Measurements from ENCODE around the gene SVIP. TPM values are rescaled to one million over a fixed set of nuclear protein-coding genes. Genes with fewer than 3 reads are reported as not detected.

SVIP gene
- 137 TPM for total RNA-seq

DNA sequence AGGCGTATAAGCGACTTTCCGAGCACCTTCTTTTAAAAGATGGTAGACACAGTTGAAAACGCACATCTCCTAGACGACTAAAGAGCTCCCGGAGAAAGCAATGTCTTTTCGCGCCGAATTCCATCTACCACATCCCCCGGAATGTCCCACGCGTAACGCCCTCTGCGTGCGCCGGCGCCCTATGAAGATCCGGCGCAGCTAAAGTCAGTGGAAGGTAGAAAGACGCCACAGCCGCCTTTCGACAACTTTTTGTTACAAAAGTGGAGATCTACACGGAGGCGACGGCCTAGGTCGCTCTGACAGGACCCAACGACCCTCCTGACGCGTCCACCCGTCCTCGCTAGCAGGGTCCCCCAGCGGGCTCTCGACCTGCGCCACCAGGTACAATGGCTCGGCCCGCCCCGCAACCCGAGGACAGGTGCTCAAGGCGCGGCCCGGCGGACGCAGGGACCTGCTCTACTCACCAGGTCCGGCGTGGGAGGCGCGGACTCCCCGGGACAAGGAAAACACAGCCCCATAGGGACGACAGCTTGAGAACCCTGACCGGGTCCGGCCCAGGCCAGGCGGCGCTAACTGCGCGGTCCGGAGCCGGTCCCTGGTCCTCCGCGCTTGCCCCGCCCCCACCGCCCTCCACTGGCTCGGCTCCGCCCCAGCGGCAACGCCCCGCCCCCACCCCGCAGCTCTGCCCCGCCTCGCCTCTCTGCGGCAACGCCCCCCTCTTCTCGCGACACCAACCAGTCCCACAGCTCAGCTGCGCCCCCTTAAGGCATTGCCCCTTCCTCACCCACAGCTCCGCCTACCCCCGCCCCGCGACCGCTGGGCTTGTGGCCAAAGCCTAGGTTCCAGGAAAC is at the start of gene SVIP:
SVIP (minus strand) TSS at position 571 of the 851 bp plus-strand sequence; CDS start at position 518, 53 bp downstream.
- peak; percentile 98 for DNase-seq (ENCODE audit: low spot score)
- intact Hi-C loops (cut with DNase I): no loop called here
- peak; percentile 99 for ATAC-seq

GRCh38 chr11:22878604-22879003 is 49.0 kb upstream of the SVIP start:
- intact Hi-C loops (cut with DNase I): no loop called here
- DNase-seq (ENCODE audit: low spot score) (no peak), ATAC-seq (no peak)

DNA sequence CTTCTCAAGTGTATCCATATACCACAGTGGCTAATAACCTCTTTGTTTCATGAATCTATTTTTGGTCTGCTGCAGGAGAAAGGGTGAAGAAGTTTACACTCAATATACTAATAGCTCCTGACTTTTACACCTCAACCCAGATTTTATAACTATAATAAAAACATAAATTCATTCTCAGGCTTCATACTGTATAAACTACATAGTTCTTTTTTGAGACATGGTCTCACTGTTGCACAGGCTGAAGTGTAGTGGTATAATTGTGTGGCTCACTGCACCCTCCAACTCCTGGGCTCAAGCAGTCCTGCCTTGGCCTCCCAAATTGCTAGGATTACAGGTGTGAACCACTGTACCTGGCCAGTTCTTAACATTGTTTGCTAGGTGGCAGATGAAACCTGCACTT is 48.4 kb upstream of the SVIP start:
- intact Hi-C loops (cut with DNase I): no loop called here
- DNase-seq (ENCODE audit: low spot score) (no peak), ATAC-seq (no peak)

GRCh38 chr11:22875869-22876473 is 46.4 kb upstream of the SVIP start:
- ATAC-seq (peak; percentile 45), DNase-seq (ENCODE audit: low spot score) (peak; percentile 63)
- intact Hi-C loops (cut with DNase I): no loop called here

DNA sequence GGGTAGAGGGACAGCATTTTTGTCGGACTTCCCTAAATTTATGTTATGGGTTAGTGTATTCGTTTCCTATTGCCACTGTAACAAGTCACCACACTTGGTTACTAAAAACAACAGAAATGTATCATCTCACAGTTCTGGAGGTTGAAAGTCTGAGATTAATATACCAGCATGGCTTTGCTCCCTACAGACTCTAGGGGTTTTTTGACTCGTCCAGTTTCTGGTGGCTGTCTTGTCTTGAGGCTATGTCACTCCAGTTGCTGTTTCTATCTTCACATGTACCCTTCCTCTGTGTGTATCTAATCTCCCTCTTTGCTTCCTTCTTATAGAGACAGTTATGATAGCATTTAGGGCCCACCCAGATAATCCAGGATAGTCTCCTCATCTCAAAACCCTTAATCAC is 39.7 kb upstream of the SVIP start:
- no peak for DNase-seq (ENCODE audit: low spot score)
- intact Hi-C loops (cut with DNase I): no loop called here
- no peak for ATAC-seq

- ATAC-seq: no peak
- intact Hi-C loops (cut with DNase I): no loop called here
- no peak for DNase-seq (ENCODE audit: low spot score)
Observed at GRCh38 chr11:22860241-22860640, 30.6 kb upstream of the SVIP start, which contains the start of gene CCDC179. Gene CCDC179, minus strand, starts transcription at chr11:22860474. Its CDS starts 53 bp downstream, at chr11:22860421.

- DNase-seq (ENCODE audit: low spot score): no peak
- intact Hi-C loops (cut with DNase I): no loop called here
- ATAC-seq: no peak
Observed at GRCh38 chr11:22859756-22860155, 30.2 kb upstream of the SVIP start.

- DNase-seq (ENCODE audit: low spot score): no peak
- no peak for ATAC-seq
- intact Hi-C loops (cut with DNase I): no loop called here
Observed at GRCh38 chr11:22851477-22851876, 21.9 kb upstream of the SVIP start.

- intact Hi-C loops (cut with DNase I): no loop called here
- ATAC-seq: no peak
- no peak for DNase-seq (ENCODE audit: low spot score)
Observed at GRCh38 chr11:22846726-22847125, 17.1 kb upstream of the SVIP start.

DNA sequence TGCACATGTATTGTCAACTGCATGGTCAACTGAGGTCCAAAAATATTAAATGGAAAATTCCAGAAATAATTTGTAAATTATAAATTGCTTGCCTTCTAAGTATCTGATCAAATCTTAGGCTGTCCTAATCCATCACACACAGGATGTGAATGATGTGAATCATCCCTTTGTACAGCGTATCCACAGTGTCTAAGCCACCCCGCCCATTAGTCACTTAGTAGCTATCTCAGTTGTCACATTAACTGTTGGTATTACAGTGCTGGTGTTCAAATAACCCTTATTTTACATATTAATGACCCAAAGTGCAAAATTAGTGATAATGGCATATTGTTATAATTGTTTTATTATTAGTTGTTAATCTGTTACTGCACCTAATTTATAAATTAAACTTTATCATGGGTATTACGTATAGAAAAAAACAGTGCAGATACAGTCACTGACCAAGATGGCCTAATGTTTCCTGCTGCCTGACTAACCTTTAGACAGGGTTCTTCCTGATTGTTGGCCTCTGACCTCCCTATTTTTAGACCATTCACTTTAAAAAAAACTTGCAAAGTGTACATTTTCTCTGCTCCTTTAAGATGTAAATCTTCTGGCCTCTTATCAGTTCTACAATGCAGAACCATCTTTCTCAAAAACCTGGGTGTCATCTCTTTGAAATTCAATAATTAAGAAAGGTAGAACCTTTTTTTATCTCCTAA is 2.9 kb upstream of the SVIP start:
- intact Hi-C loops (cut with DNase I): no loop called here
- ATAC-seq (no peak), DNase-seq (ENCODE audit: low spot score) (no peak)

DNA sequence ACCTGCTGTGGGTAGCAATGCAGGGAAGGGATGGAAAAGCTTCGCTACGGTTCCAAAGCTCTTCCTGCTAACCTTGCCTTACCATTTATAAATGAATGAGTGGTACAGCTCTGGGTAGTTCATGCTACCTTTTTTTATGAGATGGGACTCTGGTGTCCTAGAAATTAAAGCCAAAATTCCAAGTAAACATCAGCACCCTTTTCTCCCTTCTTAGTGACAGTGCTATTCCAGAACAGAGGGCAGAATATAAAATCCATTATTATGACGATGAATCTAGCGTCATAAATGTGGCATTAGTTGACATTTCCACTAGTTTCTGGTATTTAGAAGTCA is 447 bp upstream of the SVIP start:
- no peak for DNase-seq (ENCODE audit: low spot score)
- intact Hi-C loops (cut with DNase I): no loop called here
- ATAC-seq: no peak

DNA sequence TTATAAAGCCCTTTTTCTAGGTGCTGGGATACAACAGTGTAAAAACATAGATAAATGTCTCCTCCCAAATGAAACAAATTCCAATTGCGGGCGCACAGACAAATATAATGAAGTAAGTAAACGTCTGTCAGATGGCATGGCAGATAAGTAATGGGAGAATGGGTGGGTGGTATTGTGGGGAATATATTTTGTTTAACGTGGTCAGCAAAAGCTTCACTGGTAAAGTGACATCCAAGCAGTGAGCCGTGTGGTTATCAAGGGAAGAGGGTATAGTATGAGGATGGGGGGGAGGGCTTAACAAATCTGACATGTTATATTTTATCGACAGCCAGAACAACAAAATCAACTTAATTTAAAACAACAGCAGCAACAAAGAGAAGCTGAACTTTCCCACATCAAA is 1.2 kb downstream of the SVIP start:
- intact Hi-C loops (cut with DNase I): no loop called here
- no peak for ATAC-seq
- DNase-seq (ENCODE audit: low spot score): no peak

DNA sequence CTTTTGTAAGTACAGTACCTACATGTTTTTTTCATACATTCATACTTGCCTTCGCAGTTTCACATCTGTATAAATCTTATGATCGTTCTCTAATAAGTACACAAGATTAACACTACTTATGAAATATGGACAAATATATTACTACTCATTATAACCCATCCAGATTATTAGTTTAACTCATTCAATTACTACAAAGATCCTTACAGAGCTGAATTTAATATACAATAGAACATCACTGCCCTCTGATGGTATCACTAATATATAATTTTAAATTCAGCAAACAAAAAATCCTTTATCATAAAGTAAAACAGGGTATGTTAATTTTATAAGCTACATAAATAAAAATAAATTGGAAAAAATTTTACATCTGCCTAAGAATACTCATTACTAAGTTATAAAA is 7.4 kb downstream of the SVIP start:
- DNase-seq (ENCODE audit: low spot score): no peak
- intact Hi-C loops (cut with DNase I): no loop called here
- ATAC-seq: no peak

- DNase-seq (ENCODE audit: low spot score) (no peak), ATAC-seq (no peak)
- intact Hi-C loops (cut with DNase I): no loop called here
Observed at GRCh38 chr11:22809893-22810292, 19.7 kb downstream of the SVIP start.

DNA sequence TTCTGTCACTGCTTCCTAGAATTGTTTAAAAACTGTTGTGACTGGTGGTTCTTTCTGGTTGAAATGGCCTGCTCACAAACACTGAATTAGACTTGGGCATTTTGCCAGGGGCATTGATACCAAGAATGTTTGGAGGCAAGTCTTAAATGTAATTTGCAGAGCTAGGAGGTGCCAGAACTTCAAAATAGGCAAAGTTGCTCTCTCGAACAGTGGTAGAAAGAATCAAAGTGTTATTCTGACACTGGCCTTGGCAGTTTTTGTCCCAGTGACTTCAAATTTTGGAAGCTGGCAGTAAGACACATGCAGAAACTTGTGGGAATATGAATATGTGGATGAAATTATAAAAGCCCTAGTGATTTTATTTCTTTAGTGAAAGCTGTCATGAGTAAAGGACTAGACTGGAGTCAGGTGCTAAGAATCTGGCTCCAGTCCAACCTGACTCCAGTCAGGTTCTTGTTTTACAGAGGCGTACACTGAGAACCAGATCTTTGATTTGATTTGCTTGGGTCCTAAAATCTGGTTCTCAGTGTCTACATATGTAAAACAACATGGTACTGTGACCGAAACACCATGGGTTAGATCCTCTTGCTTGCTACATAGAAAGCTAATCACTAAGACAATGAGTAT is 20.9 kb downstream of the SVIP start:
- DNase-seq (ENCODE audit: low spot score) (no peak), ATAC-seq (no peak)
- intact Hi-C loops (cut with DNase I): no loop called here

DNA sequence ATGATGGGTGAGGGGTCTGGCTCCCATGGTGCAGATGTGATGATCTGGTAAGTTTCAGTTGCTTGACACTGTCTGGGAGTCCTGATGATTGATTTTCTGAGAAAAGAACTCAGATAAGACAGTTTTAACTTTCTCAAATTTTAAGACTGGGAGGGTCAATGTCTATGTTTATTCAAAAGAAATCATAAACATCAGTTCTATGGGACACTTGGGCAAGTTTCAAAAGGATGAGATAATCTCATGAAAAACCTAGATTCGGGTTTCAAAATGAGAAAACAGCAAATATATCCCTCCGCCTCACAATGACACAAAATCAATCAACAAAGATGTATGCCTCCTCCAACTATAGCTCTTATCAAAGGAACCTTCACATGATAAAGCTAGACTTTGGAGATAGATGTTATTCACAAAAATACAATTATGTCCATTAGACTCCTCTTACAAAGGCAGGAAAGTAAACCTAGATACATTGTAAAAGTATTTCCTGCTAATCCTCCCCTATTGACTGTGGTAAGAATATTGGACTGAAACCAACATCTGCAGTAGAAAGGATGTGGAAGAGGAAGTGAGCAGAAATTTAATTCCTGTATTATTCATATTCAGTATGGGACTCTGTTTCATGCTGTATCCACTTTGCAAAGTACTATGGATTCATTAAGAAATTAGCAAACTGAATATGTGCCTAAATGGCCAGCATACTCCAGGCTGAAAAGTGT is 21.6 kb downstream of the SVIP start:
- intact Hi-C loops (cut with DNase I): no loop called here
- no peak for DNase-seq (ENCODE audit: low spot score)
- ATAC-seq: no peak

DNA sequence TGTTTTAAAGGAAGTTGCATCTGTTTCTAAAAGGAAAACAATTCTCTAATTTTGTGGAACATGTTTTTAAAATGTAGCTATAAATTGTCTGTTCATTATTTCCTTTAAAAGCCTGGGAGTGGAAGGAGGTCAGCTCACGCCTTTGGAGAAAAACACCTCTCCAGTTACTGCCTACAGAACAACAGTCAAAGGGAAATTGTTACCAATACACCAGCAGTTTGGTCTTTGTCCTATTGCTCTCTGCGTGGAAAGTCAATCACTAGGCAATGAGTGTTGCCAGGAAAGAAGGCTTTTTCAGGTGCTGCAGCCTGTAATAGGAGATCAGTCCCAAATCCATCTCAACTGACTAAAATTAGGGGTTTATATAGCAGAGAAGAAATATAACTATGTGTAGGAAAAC is 22.2 kb downstream of the SVIP start:
- intact Hi-C loops (cut with DNase I): no loop called here
- DNase-seq (ENCODE audit: low spot score): no peak
- no peak for ATAC-seq

DNA sequence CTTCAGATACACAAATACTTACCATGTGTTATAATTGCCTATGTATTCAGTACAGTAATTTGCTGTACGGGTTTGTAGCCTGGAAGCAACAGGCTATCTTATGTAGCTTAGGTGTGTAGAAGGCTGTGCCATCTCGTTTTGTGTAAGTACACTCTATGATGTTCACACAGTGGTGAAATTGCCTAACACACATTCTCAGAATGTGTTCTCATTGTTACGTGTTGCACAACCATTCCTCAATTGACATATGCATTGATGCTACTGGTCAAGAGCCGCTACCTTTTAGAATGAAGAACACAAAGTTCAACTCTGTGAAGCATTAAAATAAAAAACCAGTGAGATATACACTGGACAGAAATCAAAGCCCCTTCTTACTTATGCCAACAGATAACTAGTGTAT is 26.7 kb downstream of the SVIP start:
- DNase-seq (ENCODE audit: low spot score) (no peak), ATAC-seq (no peak)
- intact Hi-C loops (cut with DNase I): no loop called here

GRCh38 chr11:22800482-22800881 is 29.1 kb downstream of the SVIP start:
- intact Hi-C loops (cut with DNase I): no loop called here
- DNase-seq (ENCODE audit: low spot score) (no peak), ATAC-seq (no peak)
